OCI-LY7 (cell line): Measurements from ENCODE around the gene ELMOD3.

Experiments
- CTCF ChIP-seq: fragments of 200-600 bp; sonication (generic); conservative IDR thresholded peaks from 2 replicates; pipeline ENCODE4 v1.5.1; 2014; ENCODE audit warnings: mild to moderate bottlenecking, antibody characterized with exemption, low read length, moderate library complexity, mixed read lengths
- EZH2phosphoT487 ChIP-seq: fragments of 200-600 bp; sonication (generic); IDR thresholded peaks from 2 replicates; pipeline ENCODE4 v1.6.1; 2018; ENCODE audit warnings: low read depth, borderline replicate concordance, mild to moderate bottlenecking, mixed run types, antibody characterized with exemption, low read length, moderate library complexity, mixed read lengths

GRCh38 chr2:85307527-85307897, 47.1 kb upstream of the ELMOD3 start:
- no peak for TF ChIP-seq CTCF
- TF ChIP-seq EZH2phosphoT487 = no peak
